ENCODE measurements around the gene PHC3.
"Not testable (repeated sequence)": the region's sequence is repeated elsewhere in the genome, so short reads cannot be mapped to it uniquely, and the experiment has no call there.

The PHC3 gene

GRCh38 chr3:170128259-170128976 is 53.1 kb downstream of the PHC3 start:
- no peak for DNase-seq

- no peak for DNase-seq
Measured at GRCh38 chr3:170117134-170117533, 64.4 kb downstream of the PHC3 start.

- DNase-seq, result not testable (repeated sequence)
Measured at GRCh38 chr3:170114165-170114564, 67.4 kb downstream of the PHC3 start.

GRCh38 chr3:170111147-170111771 is 70.3 kb downstream of the PHC3 start:
- no peak for DNase-seq

- no peak for DNase-seq
Measured at GRCh38 chr3:170109579-170110293, 71.8 kb downstream of the PHC3 start.

- DNase-seq, result no peak
Measured at GRCh38 chr3:170108955-170109354, 72.6 kb downstream of the PHC3 start.

- DNase-seq, result no peak
Measured at GRCh38 chr3:170107941-170108340, 73.6 kb downstream of the PHC3 start.

- no peak for DNase-seq
Measured at GRCh38 chr3:170102431-170102830, 79.1 kb downstream of the PHC3 start.

- no peak for DNase-seq
Measured at GRCh38 chr3:170100944-170101343, 80.6 kb downstream of the PHC3 start.

- DNase-seq, result no peak
Measured at GRCh38 chr3:170098753-170099152, 82.8 kb downstream of the PHC3 start.

GRCh38 chr3:170096342-170096741 is 85.2 kb downstream of the PHC3 start:
- DNase-seq, result no peak

GRCh38 chr3:170095771-170096170 is 85.8 kb downstream of the PHC3 start:
- no peak for DNase-seq

GRCh38 chr3:170092907-170093306 is 88.6 kb downstream of the PHC3 start:
- DNase-seq, result no peak

GRCh38 chr3:170090601-170090981 is 90.9 kb downstream of the PHC3 start:
- DNase-seq, result no peak

GRCh38 chr3:170089862-170090600 is 91.5 kb downstream of the PHC3 start:
- no peak for DNase-seq

- DNase-seq, result no peak
Measured at GRCh38 chr3:170085396-170085795, 96.1 kb downstream of the PHC3 start.

GRCh38 chr3:170083343-170083742 is 98.2 kb downstream of the PHC3 start:
- no peak for DNase-seq

GRCh38 chr3:170081079-170081741 is 100.3 kb downstream of the PHC3 start:
- DNase-seq, result no peak

- no peak for DNase-seq
Measured at GRCh38 chr3:170080605-170081004, 100.9 kb downstream of the PHC3 start.

GRCh38 chr3:170079536-170080165 is 101.9 kb downstream of the PHC3 start:
- DNase-seq, result no peak

- DNase-seq, result no peak
Measured at GRCh38 chr3:170078620-170079281, 102.8 kb downstream of the PHC3 start.

- no peak for DNase-seq
Measured at GRCh38 chr3:170077361-170077760, 104.2 kb downstream of the PHC3 start.

Measured in NCI-H1436 treated with DMSO at 0.1 percent for 48 hours (cell line).